Keratinocyte (primary cell): Measurements from ENCODE around the gene VAV2. TPM values are rescaled to one million over a fixed set of nuclear protein-coding genes. Genes with fewer than 3 reads are reported as not detected.

Source experiments
- DNase-seq: peaks from one replicate; pipeline ENCODE4 v3.0.0-alpha.2; 2011; ENCODE audit warnings: low read depth, missing footprints, low spot score
- FAIRE-seq: peaks from 2 replicates; lab custom pipeline; 2011; peaks lifted over from hg19 to GRCh38; lab: Jason Lieb, UNC
- H2AFZ ChIP-seq: 2 replicates; pipeline ENCODE4 v1.6.0; 2012; ENCODE audit warnings: low read length, control low read depth, inconsistent platforms; ENCODE audit not compliant: control insufficient read depth
- H3K27ac ChIP-seq: 2 replicates; pipeline ENCODE4 v1.5.1; 2011; ENCODE audit warnings: low read length; ENCODE audit not compliant: control insufficient read depth, insufficient read depth
- H3K27me3 ChIP-seq: 3 replicates; pipeline ENCODE4 v1.6.0; 2011; ENCODE audit warnings: low read length; ENCODE audit not compliant: control insufficient read depth, insufficient read depth; ENCODE audit errors: extremely low read depth
- H3K36me3 ChIP-seq, 2 experiments: 2 replicates in 1 of 2; 3 replicates in 1 of 2; pipeline ENCODE4 v1.5.1; 2011; ENCODE audit warnings: low read length in 2 of 2, mild to moderate bottlenecking in 1 of 2; ENCODE audit not compliant: control insufficient read depth in 2 of 2, insufficient read depth in 2 of 2; ENCODE audit errors: extremely low read depth in 1 of 2
- H3K4me1 ChIP-seq: 3 replicates; pipeline ENCODE4 v1.5.1; 2011; ENCODE audit warnings: low read length; ENCODE audit not compliant: control insufficient read depth, insufficient read depth; ENCODE audit errors: extremely low read depth
- H3K4me2 ChIP-seq: 3 replicates; pipeline ENCODE4 v1.6.0; 2011; ENCODE audit warnings: low read depth, low read length; ENCODE audit not compliant: control insufficient read depth, insufficient read depth; ENCODE audit errors: extremely low read depth
- H3K4me3 ChIP-seq, 3 experiments: fragments of 200-600 bp in 1 of 3; sonication (generic) in 1 of 3; 2 replicates in 2 of 3; 3 replicates in 1 of 3; pipeline ENCODE4 v1.5.1; 2011 to 2016; ENCODE audit warnings: low read length in 3 of 3, mild to moderate bottlenecking in 3 of 3, control low read depth in 2 of 3, inconsistent platforms in 1 of 3, low read depth in 1 of 3, mixed read lengths in 1 of 3, mixed run types in 1 of 3, moderate library complexity in 1 of 3; ENCODE audit not compliant: control insufficient read depth in 2 of 3, insufficient read depth in 2 of 3; ENCODE audit errors: extremely low read depth in 1 of 3
- H3K79me2 ChIP-seq: 2 replicates; pipeline ENCODE4 v1.6.0; 2012; ENCODE audit warnings: low read length; ENCODE audit not compliant: control insufficient read depth, insufficient read depth
- H3K9ac ChIP-seq: 3 replicates; pipeline ENCODE4 v1.6.0; 2011; ENCODE audit warnings: low read length; ENCODE audit not compliant: control insufficient read depth, insufficient read depth; ENCODE audit errors: extremely low read depth
- H3K9me1 ChIP-seq: 3 replicates; pipeline ENCODE4 v1.6.0; 2011; ENCODE audit warnings: low read length; ENCODE audit not compliant: control insufficient read depth, insufficient read depth; ENCODE audit errors: extremely low read depth
- H3K9me3 ChIP-seq: 2 replicates; pipeline ENCODE4 v1.5.1; 2012; ENCODE audit warnings: low read depth, low read length; ENCODE audit not compliant: control insufficient read depth
- H4K20me1 ChIP-seq: 3 replicates; pipeline ENCODE4 v1.6.0; 2011; ENCODE audit warnings: low read length; ENCODE audit not compliant: control insufficient read depth, insufficient read depth; ENCODE audit errors: extremely low read depth
- CTCF ChIP-seq, 3 experiments: IDR thresholded peaks in 1 of 3; conservative IDR thresholded peaks in 1 of 3; optimal IDR thresholded peaks in 1 of 3; 2 replicates in 2 of 3; 3 replicates in 1 of 3; pipeline versions ENCODE3 to v1.5.1; 2011; ENCODE audit warnings: low read length in 3 of 3, mild to moderate bottlenecking in 3 of 3, moderate library complexity in 2 of 3, control low read depth in 1 of 3, inconsistent platforms in 1 of 3; ENCODE audit not compliant: insufficient read depth in 2 of 3; ENCODE audit errors: extremely low read depth in 1 of 3
- EZH2 ChIP-seq: IDR thresholded peaks from one replicate; pipeline ENCODE4 v1.6.1; 2012; ENCODE audit warnings: inconsistent platforms, mild to moderate bottlenecking, low read length, moderate library complexity
- dilution Hi-C: fragments of 300-500 bp; cut with MboI; formaldehyde crosslinking; loops from one replicate; pipeline ENCODE4 v1.7.0; 2020; ENCODE audit warnings: low sequenced_read_pairs; ENCODE audit not compliant: extremely low pct_ligation_motif_present
- polyA plus RNA-seq, 5 experiments: library from polyadenylated mRNA; depleted of rRNA in 3 of 5; stranded (reverse) in 3 of 5; stranded (forward) in 1 of 5; unstranded in 1 of 5; fragments of >200 nt; gene quantifications; 1 replicate in 1 of 5; 2 replicates in 3 of 5; 3 replicates in 1 of 5; pipeline versions ENCODE4 v1.2.1 to v1.2.3, GENCODE V29; 2011 to 2012; ENCODE audit warnings: missing spikeins in 2 of 5, low read depth in 1 of 5, low replicate concordance in 1 of 5

The VAV2 gene
- polyA plus RNA-seq, 1 donor (not counting 4 experiments of a cell fraction or from before 2014, with no cell fraction given), result 16.4 TPM

- Histone ChIP-seq H3K9ac (no peak overlapping the region), H3K4me2 (no peak overlapping the region), H3K27ac (no peak overlapping the region), H2AFZ (no peak overlapping the region), H3K4me1 (no peaks in the 10 kb centered on the region), H3K9me1 (no peaks in the 10 kb centered on the region), H3K9me3 (no peaks in the 10 kb centered on the region), H3K27me3 (no peaks in the 10 kb centered on the region), H4K20me1 (no peaks in the 10 kb centered on the region), H3K79me2 (no peaks in the 10 kb centered on the region), H3K4me3 (no peak overlapping the region), H3K36me3 (peaks cover 14 to 26% of the 10 kb centered on the region in 2 experiments)
- dilution Hi-C loops, result no loop called here
- TF ChIP-seq EZH2 (no peak), CTCF (optimal IDR thresholded peaks at IDR 0.05 in 1 of 3, IDR thresholded peaks at IDR 0.05 in 1 of 3, conservative IDR thresholded peaks at IDR 0.05 in 1 of 3; ENCODE audit: extremely low read depth in 1 of 3, insufficient read depth in 2 of 3, low read length in 3 of 3) (no peak)
- DNase-seq, result no peak
- FAIRE-seq, result no peak
Observed at GRCh38 chr9:134032456-134033222, 40.5 kb upstream of the VAV2 start.

GRCh38 chr9:134031783-134032182 lies 39.7 kb upstream of the VAV2 start:
- DNase-seq, result no peak
- Histone ChIP-seq H3K9ac (no peak overlapping the region), H3K36me3 (peaks cover 14 to 26% of the 10 kb centered on the region in 2 experiments), H3K79me2 (no peaks in the 10 kb centered on the region), H3K27ac (no peak overlapping the region), H3K9me3 (no peaks in the 10 kb centered on the region), H4K20me1 (no peaks in the 10 kb centered on the region), H3K4me3 (no peak overlapping the region), H3K9me1 (no peaks in the 10 kb centered on the region), H3K27me3 (no peaks in the 10 kb centered on the region), H3K4me1 (no peaks in the 10 kb centered on the region), H2AFZ (no peak overlapping the region), H3K4me2 (no peak overlapping the region)
- dilution Hi-C loops, result no loop called here
- TF ChIP-seq EZH2 (no peak), CTCF (optimal IDR thresholded peaks at IDR 0.05 in 1 of 3, IDR thresholded peaks at IDR 0.05 in 1 of 3, conservative IDR thresholded peaks at IDR 0.05 in 1 of 3; ENCODE audit: extremely low read depth in 1 of 3, insufficient read depth in 2 of 3, low read length in 3 of 3) (no peak)
- FAIRE-seq, result no peak
